RWPE2 (cell line): ENCODE measurements around the gene CHRDL1.

Experiments
- ATAC-seq: fragments of 200-7000 bp; cut with Tn5 transposase; 3 replicates; pipeline ENCODE4 v1.9.1; 2021; ENCODE audit warnings: low read depth
- DNase-seq: peaks from one replicate; pipeline ENCODE4 v3.0.0-alpha.2; 2020; ENCODE audit warnings: low spot score
- H3K27ac ChIP-seq: fragments of 450-650 bp; 2 replicates; pipeline ENCODE4 v1.5.1; 2017; ENCODE audit warnings: mild to moderate bottlenecking; ENCODE audit not compliant: poor library complexity, severe bottlenecking
- H3K27me3 ChIP-seq: fragments of 250-450 bp; sonication (Bioruptor Pico); 2 replicates; pipeline ENCODE4 v1.5.1; 2021; ENCODE audit warnings: mild to moderate bottlenecking, moderate library complexity; ENCODE audit not compliant: insufficient read depth, poor library complexity, severe bottlenecking
- H3K36me3 ChIP-seq: fragments of 250-450 bp; sonication (Bioruptor Pico); 2 replicates; pipeline ENCODE4 v1.5.1; 2020; ENCODE audit warnings: low read depth, mild to moderate bottlenecking, moderate library complexity
- H3K4me1 ChIP-seq: fragments of 250-450 bp; sonication (Bioruptor Pico); 2 replicates; pipeline ENCODE4 v1.5.1; 2021; ENCODE audit warnings: mild to moderate bottlenecking, moderate library complexity; ENCODE audit not compliant: insufficient read depth, poor library complexity, severe bottlenecking
- H3K4me3 ChIP-seq: fragments of 250-450 bp; sonication (Bioruptor Pico); 2 replicates; pipeline ENCODE4 v1.5.1; 2021; ENCODE audit warnings: mild to moderate bottlenecking, moderate library complexity; ENCODE audit not compliant: severe bottlenecking
- H3K9me3 ChIP-seq: fragments of 250-450 bp; sonication (Bioruptor Pico); 2 replicates; pipeline ENCODE4 v1.5.1; 2021; ENCODE audit warnings: mild to moderate bottlenecking, moderate library complexity; ENCODE audit not compliant: severe bottlenecking
- CTCF ChIP-seq: fragments of 450-650 bp; IDR thresholded peaks from one replicate; pipeline ENCODE4 v1.5.1; 2017; ENCODE audit warnings: mild to moderate bottlenecking, moderate library complexity; ENCODE audit not compliant: poor library complexity, severe bottlenecking

The CHRDL1 gene

GRCh38 chrX:110691446-110691845, 104.2 kb downstream of the CHRDL1 start:
- ATAC-seq = no peak
- DNase-seq = no peak
- Histone ChIP-seq H3K4me3 (no peak overlapping the region), H3K27ac (no peak overlapping the region), H3K9me3 (no peaks in the 10 kb centered on the region), H3K4me1 (no peaks in the 10 kb centered on the region), H3K36me3 (no peaks in the 10 kb centered on the region), H3K27me3 (no peaks in the 10 kb centered on the region)
- no peak for TF ChIP-seq CTCF

GRCh38 chrX:110684653-110685052, 111.0 kb downstream of the CHRDL1 start:
- TF ChIP-seq CTCF = no peak
- ATAC-seq = peak; percentile 73

GRCh38 chrX:110683925-110684324, 111.7 kb downstream of the CHRDL1 start:
- ATAC-seq = no peak
- no peaks in the 10 kb centered on the region for H3K9me3 ChIP-seq
- H3K4me3 ChIP-seq = no peak overlapping the region
- H3K36me3 ChIP-seq = no peaks in the 10 kb centered on the region
- no peak overlapping the region for H3K27ac ChIP-seq
- no peak for TF ChIP-seq CTCF
- H3K4me1 ChIP-seq = no peaks in the 10 kb centered on the region
- no peak for DNase-seq
- no peaks in the 10 kb centered on the region for H3K27me3 ChIP-seq

More at GRCh38 chrX:110684653-110685052, 111.0 kb downstream of the CHRDL1 start:
- Histone ChIP-seq H3K4me3 (no peak overlapping the region), H3K36me3 (no peaks in the 10 kb centered on the region), H3K27ac (no peak overlapping the region), H3K9me3 (no peaks in the 10 kb centered on the region), H3K27me3 (no peaks in the 10 kb centered on the region), H3K4me1 (no peaks in the 10 kb centered on the region)
- no peak for DNase-seq

GRCh38 chrX:110678591-110678990, 117.0 kb downstream of the CHRDL1 start:
- ATAC-seq = no peak
- Histone ChIP-seq H3K4me3 (no peak overlapping the region), H3K4me1 (no peaks in the 10 kb centered on the region), H3K27ac (no peak overlapping the region), H3K36me3 (no peaks in the 10 kb centered on the region), H3K27me3 (no peaks in the 10 kb centered on the region), H3K9me3 (no peaks in the 10 kb centered on the region)
- TF ChIP-seq CTCF = no peak
- DNase-seq = no peak

GRCh38 chrX:110675886-110676285, 119.7 kb downstream of the CHRDL1 start:
- TF ChIP-seq CTCF = no peak
- H3K4me1 ChIP-seq = no peaks in the 10 kb centered on the region
- H3K27ac ChIP-seq = no peak overlapping the region
- no peaks in the 10 kb centered on the region for H3K36me3 ChIP-seq
- DNase-seq = no peak
- no peak for ATAC-seq
- no peaks in the 10 kb centered on the region for H3K27me3 ChIP-seq
- H3K4me3 ChIP-seq = no peak overlapping the region
- no peaks in the 10 kb centered on the region for H3K9me3 ChIP-seq
